Caco-2 (cell line): ENCODE results near the gene NCOR1. TPM values are rescaled to one million over a fixed set of nuclear protein-coding genes. Genes with fewer than 3 reads are reported as not detected.

Experiments
- BruUV-seq: library from RNA; stranded (reverse); fragments of 400-500 nt; replicated peaks from 2 replicates; lab custom pipeline; 2021; lab: Mats Ljungman, UMichigan
- CTCF ChIA-PET: fragments of 300-600 bp; sonication (Branson Sonifier 250); formaldehyde crosslinking; loops from one replicate; lab custom pipeline; 2022; ENCODE audit warnings: antibody characterized with exemption; lab: Charles Lee
- POLR2A ChIA-PET: fragments of 300-600 bp; sonication (Branson Sonifier 250); formaldehyde crosslinking; loops from one replicate; lab custom pipeline; 2022; ENCODE audit warnings: antibody characterized with exemption; lab: Charles Lee
- DNase-seq, 2 experiments: peaks; one replicate each; pipeline versions ENCODE4 v3.0.0 to v3.0.0-alpha.2; 2020 to 2022
- H3K27me3 ChIP-seq: replicated peaks from 2 replicates; pipeline ENCODE4 v1.6.0; 2011; ENCODE audit warnings: low read length; ENCODE audit not compliant: control insufficient read depth, insufficient read depth
- H3K36me3 ChIP-seq: 2 replicates; pipeline ENCODE4 v1.5.1; 2011; ENCODE audit warnings: low read length; ENCODE audit not compliant: control insufficient read depth, insufficient read depth
- H3K4me1 ChIP-seq: fragments of 250-450 bp; sonication (Bioruptor Pico); 2 replicates; pipeline ENCODE4 v1.5.1; 2020; ENCODE audit warnings: mild to moderate bottlenecking
- H3K4me3 ChIP-seq: 2 replicates; pipeline ENCODE4 v1.5.1; 2011; ENCODE audit warnings: low read depth, mild to moderate bottlenecking, control low read depth, low read length
- H3K9me3 ChIP-seq: fragments of 250-450 bp; sonication (Bioruptor Pico); 2 replicates; pipeline ENCODE4 v1.5.1; 2020; ENCODE audit warnings: mild to moderate bottlenecking, moderate library complexity
- H3K27ac Mint-ChIP-seq: one replicate; pipeline ENCODE4 v1.8.0; 2022; ENCODE audit warnings: mixed read lengths; ENCODE audit not compliant: unreplicated experiment
- H3K27me3 Mint-ChIP-seq: one replicate; pipeline ENCODE4 v1.8.0; 2022; ENCODE audit warnings: mixed read lengths; ENCODE audit not compliant: insufficient read depth, unreplicated experiment
- H3K36me3 Mint-ChIP-seq: one replicate; pipeline ENCODE4 v1.8.0; 2022; ENCODE audit warnings: mild to moderate bottlenecking, mixed read lengths; ENCODE audit not compliant: insufficient read depth, unreplicated experiment
- H3K4me1 Mint-ChIP-seq: one replicate; pipeline ENCODE4 v1.8.0; 2022; ENCODE audit warnings: low read depth, mixed read lengths; ENCODE audit not compliant: unreplicated experiment
- H3K4me3 Mint-ChIP-seq: one replicate; pipeline ENCODE4 v1.8.0; 2022; ENCODE audit warnings: mild to moderate bottlenecking, moderate library complexity, mixed read lengths; ENCODE audit not compliant: unreplicated experiment
- H3K9me3 Mint-ChIP-seq: one replicate; pipeline ENCODE4 v1.8.0; 2022; ENCODE audit warnings: mixed read lengths; ENCODE audit not compliant: unreplicated experiment
- CTCF ChIP-seq, 2 experiments: fragments of 200-600 bp in 1 of 2; IDR thresholded peaks; 1 replicate in 1 of 2; 2 replicates in 1 of 2; pipeline versions ENCODE4 v1.5.1 to v1.8.0; 2011 to 2022; ENCODE audit warnings: antibody characterized with exemption in 1 of 2, control low read depth in 1 of 2, inconsistent platforms in 1 of 2, low read depth in 1 of 2, low read length in 1 of 2, mild to moderate bottlenecking in 1 of 2, moderate library complexity in 1 of 2; ENCODE audit not compliant: insufficient read depth in 1 of 2, severe bottlenecking in 1 of 2, unreplicated experiment in 1 of 2
- intact Hi-C: fragments of 100-400 bp; cut with micrococcal nuclease; formaldehyde crosslinking; loops from one replicate; pipeline ENCODE4 v1.10.0; 2022; ENCODE audit not compliant: unreplicated experiment
- total RNA-seq: library from RNA; stranded (reverse); gene quantifications from 2 replicates; pipeline ENCODE4 v1.2.3, GENCODE V29; 2022

The NCOR1 gene
- total RNA-seq, 1 experiment from 2014 or later, result 90.8 TPM

GRCh38 chr17:16040710-16041251 is 174.6 kb downstream of the NCOR1 start:
- no peak for TF ChIP-seq CTCF (IDR thresholded peaks at IDR 0.05; ENCODE audit: insufficient read depth in 1 of 2, low read depth in 1 of 2, low read length in 1 of 2, severe bottlenecking in 1 of 2, unreplicated experiment in 1 of 2)
- DNase-seq, result no peak
- intact Hi-C loops, result no loop called here
- peaks cover 70% of the 10 kb centered on the region for H3K36me3 Mint-ChIP-seq
- POLR2A ChIA-PET, result no interaction called here
- Histone ChIP-seq H3K4me3 (no peak overlapping the region), H3K4me1 (no peaks in the 10 kb centered on the region), H3K9me3 (no peaks in the 10 kb centered on the region), H3K27me3 (no peaks in the 10 kb centered on the region), H3K36me3 (no peaks in the 10 kb centered on the region)
- CTCF ChIA-PET, result no interaction called here
- H3K4me3 Mint-ChIP-seq, result no peak overlapping the region
- no peaks in the 10 kb centered on the region for H3K27me3 Mint-ChIP-seq
- H3K9me3 Mint-ChIP-seq, result no peaks in the 10 kb centered on the region
- H3K27ac Mint-ChIP-seq, result no peak overlapping the region
- no peaks in the 10 kb centered on the region for H3K4me1 Mint-ChIP-seq
- no TSS peak for BruUV-seq

GRCh38 chr17:16037636-16038035 is 177.7 kb downstream of the NCOR1 start:
- Mint-ChIP-seq H3K27me3 (no peaks in the 10 kb centered on the region), H3K9me3 (no peaks in the 10 kb centered on the region), H3K36me3 (peaks cover 72% of the 10 kb centered on the region), H3K4me3 (no peak overlapping the region), H3K4me1 (no peaks in the 10 kb centered on the region), H3K27ac (no peak overlapping the region)
- H3K9me3 ChIP-seq, result no peaks in the 10 kb centered on the region
- intact Hi-C loops, result no loop called here
- no peaks in the 10 kb centered on the region for H3K36me3 ChIP-seq
- POLR2A ChIA-PET, result no interaction called here
- TF ChIP-seq CTCF (IDR thresholded peaks at IDR 0.05; ENCODE audit: insufficient read depth in 1 of 2, low read depth in 1 of 2, low read length in 1 of 2, severe bottlenecking in 1 of 2, unreplicated experiment in 1 of 2), result no peak
- no peaks in the 10 kb centered on the region for H3K4me1 ChIP-seq
- BruUV-seq, result no TSS peak
- CTCF ChIA-PET, result no interaction called here
- H3K27me3 ChIP-seq, result no peaks in the 10 kb centered on the region
- H3K4me3 ChIP-seq, result no peak overlapping the region
- DNase-seq, result no peak

GRCh38 chr17:16036261-16036660 is 179.1 kb downstream of the NCOR1 start:
- intact Hi-C loops, result no loop called here
- DNase-seq, result no peak
- BruUV-seq, result no TSS peak
- no peaks in the 10 kb centered on the region for H3K27me3 ChIP-seq
- no peak overlapping the region for H3K27ac Mint-ChIP-seq
- H3K27me3 Mint-ChIP-seq, result no peaks in the 10 kb centered on the region
- POLR2A ChIA-PET, result no interaction called here
- no peak for TF ChIP-seq CTCF (IDR thresholded peaks at IDR 0.05; ENCODE audit: insufficient read depth in 1 of 2, low read depth in 1 of 2, low read length in 1 of 2, severe bottlenecking in 1 of 2, unreplicated experiment in 1 of 2)
- no peaks in the 10 kb centered on the region for H3K36me3 ChIP-seq
- no peaks in the 10 kb centered on the region for H3K9me3 Mint-ChIP-seq
- CTCF ChIA-PET, result no interaction called here
- H3K4me1 Mint-ChIP-seq, result no peaks in the 10 kb centered on the region
- H3K4me3 ChIP-seq, result no peak overlapping the region
- H3K36me3 Mint-ChIP-seq, result peaks cover 76% of the 10 kb centered on the region
- no peak overlapping the region for H3K4me3 Mint-ChIP-seq
- no peaks in the 10 kb centered on the region for H3K9me3 ChIP-seq
- H3K4me1 ChIP-seq, result no peaks in the 10 kb centered on the region
